Limb (tissue), 2 donors: ENCODE measurements around the gene PCTP.

ENCODE experiments used
- DNase-seq, 2 donors: peaks; one replicate each; pipeline ENCODE4 v3.0.0-alpha.2; 2016; ENCODE audit errors: extremely low spot score in 2 of 2

The PCTP gene

GRCh38 chr17:55727275-55727674, 23.6 kb upstream of the PCTP start:
- DNase-seq = no peak

GRCh38 chr17:55727920-55728319, 22.9 kb upstream of the PCTP start:
- DNase-seq = no peak

GRCh38 chr17:55728361-55728760, 22.5 kb upstream of the PCTP start:
- DNase-seq = no peak

- no peak for DNase-seq
Observed at GRCh38 chr17:55728833-55729232, 22.0 kb upstream of the PCTP start.

- DNase-seq = no peak
Observed at GRCh38 chr17:55729484-55729883, 21.4 kb upstream of the PCTP start.

- no peak for DNase-seq
Observed at GRCh38 chr17:55730380-55730779, 20.5 kb upstream of the PCTP start.

GRCh38 chr17:55730808-55731207, 20.0 kb upstream of the PCTP start:
- DNase-seq = no peak

- no peak for DNase-seq
Observed at GRCh38 chr17:55731586-55732250, 19.1 kb upstream of the PCTP start.

GRCh38 chr17:55734128-55734781, 16.6 kb upstream of the PCTP start:
- DNase-seq = no peak

GRCh38 chr17:55735731-55736405, 15.0 kb upstream of the PCTP start:
- peak in 1 of 2 donors; percentile 57 for DNase-seq

- no peak for DNase-seq
Observed at GRCh38 chr17:55737976-55738501, 12.8 kb upstream of the PCTP start.

- DNase-seq = no peak
Observed at GRCh38 chr17:55740511-55741355, 10.1 kb upstream of the PCTP start.

GRCh38 chr17:55741356-55741700, 9.5 kb upstream of the PCTP start:
- DNase-seq = no peak

- DNase-seq = no peak
Observed at GRCh38 chr17:55742272-55743102, 8.4 kb upstream of the PCTP start.

- DNase-seq = no peak
Observed at GRCh38 chr17:55743103-55743679, 7.7 kb upstream of the PCTP start.

- no peak for DNase-seq
Observed at GRCh38 chr17:55745258-55745657, 5.6 kb upstream of the PCTP start.

- no peak for DNase-seq
Observed at GRCh38 chr17:55746466-55746865, 4.4 kb upstream of the PCTP start.

- DNase-seq = no peak
Observed at GRCh38 chr17:55747209-55747608, 3.6 kb upstream of the PCTP start.

- DNase-seq = no peak
Observed at GRCh38 chr17:55748841-55749240, 2.0 kb upstream of the PCTP start.

GRCh38 chr17:55749985-55750384, 866 bp upstream of the PCTP start:
- no peak for DNase-seq
